KMS-11 (cell line): ENCODE data around the gene SORCS1.

Source experiments
- H2AFZ ChIP-seq: fragments of 200-600 bp; sonication (generic); 2 replicates; pipeline ENCODE4 v1.6.1; 2016; ENCODE audit warnings: antibody characterized with exemption, mixed run types, low read depth
- H3K27ac ChIP-seq: fragments of 200-600 bp; sonication (generic); 2 replicates; pipeline ENCODE4 v1.6.1; 2016; ENCODE audit warnings: mild to moderate bottlenecking, mixed run types
- H3K27me3 ChIP-seq: fragments of 200-600 bp; sonication (generic); 2 replicates; pipeline ENCODE4 v1.6.1; 2017; ENCODE audit warnings: mild to moderate bottlenecking, low read depth, mixed run types, moderate library complexity; ENCODE audit not compliant: insufficient read depth
- H3K36me3 ChIP-seq: fragments of 200-600 bp; sonication (generic); 2 replicates; pipeline ENCODE4 v1.6.1; 2017; ENCODE audit warnings: mild to moderate bottlenecking, mixed run types; ENCODE audit not compliant: insufficient read depth
- H3K4me1 ChIP-seq: fragments of 200-600 bp; sonication (generic); 2 replicates; pipeline ENCODE4 v1.6.1; 2016; ENCODE audit warnings: mild to moderate bottlenecking, low read depth, mixed run types; ENCODE audit not compliant: poor library complexity, severe bottlenecking
- H3K4me2 ChIP-seq: fragments of 200-600 bp; sonication (generic); 2 replicates; pipeline ENCODE4 v1.7.0; 2016; ENCODE audit warnings: mild to moderate bottlenecking, mixed run types
- H3K4me3 ChIP-seq: fragments of 200-600 bp; sonication (generic); IDR thresholded peaks from 2 replicates; pipeline ENCODE4 v1.6.1; 2017; ENCODE audit warnings: low read depth, low read length, mixed read lengths; ENCODE audit not compliant: insufficient read depth
- H3K79me2 ChIP-seq: fragments of 200-600 bp; sonication (generic); 2 replicates; pipeline ENCODE4 v1.6.1; 2016; ENCODE audit warnings: low read depth, mixed run types; ENCODE audit not compliant: insufficient read depth
- H3K9ac ChIP-seq: fragments of 200-600 bp; sonication (generic); 2 replicates; pipeline ENCODE4 v1.6.1; 2016; ENCODE audit warnings: mild to moderate bottlenecking, mixed run types
- H4K20me1 ChIP-seq: fragments of 200-600 bp; sonication (generic); 2 replicates; pipeline ENCODE4 v1.6.1; 2016; ENCODE audit warnings: mild to moderate bottlenecking, mixed run types; ENCODE audit not compliant: insufficient read depth
- TF ChIP-seq, protein P1 (sequence below): fragments of 200-600 bp; sonication (generic); conservative IDR thresholded peaks from 2 replicates; pipeline ENCODE4 v1.6.1; 2017; ENCODE audit warnings: low read depth, mild to moderate bottlenecking, antibody characterized with exemption, low read length, moderate library complexity, mixed read lengths

Gene SORCS1

DNA sequence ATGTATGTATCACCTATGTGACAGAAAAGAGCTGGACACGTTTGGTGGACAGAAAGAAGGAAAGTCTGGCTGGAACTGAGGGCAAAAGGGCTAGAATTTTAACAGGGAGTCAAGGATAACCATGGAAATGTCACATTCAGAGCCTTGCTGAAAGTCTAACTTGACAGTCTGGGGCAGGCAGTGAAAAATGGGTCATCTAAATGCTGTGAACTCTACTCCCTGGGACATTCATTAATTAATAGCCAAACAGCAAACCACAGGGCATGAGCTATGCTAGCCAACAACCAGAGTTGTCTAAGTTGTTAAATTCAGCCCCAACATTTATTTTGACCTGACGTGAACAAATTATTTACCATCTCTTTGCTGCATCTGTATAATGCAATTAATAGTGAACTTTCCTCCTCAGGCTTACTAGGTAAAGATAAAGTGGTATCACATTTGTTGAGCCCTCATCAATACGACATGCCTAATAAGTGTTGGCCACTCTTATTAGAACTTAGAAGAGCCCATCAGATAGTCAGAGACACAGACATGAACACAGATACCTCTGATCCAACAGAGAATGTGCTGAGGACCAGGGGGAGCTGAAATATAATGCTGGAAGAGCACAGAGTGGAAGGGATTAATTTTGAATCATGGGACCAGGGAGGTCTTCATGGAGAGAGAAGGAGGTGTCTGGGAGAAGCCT, 109.9 kb downstream of the SORCS1 start:
- Histone ChIP-seq H3K79me2 (no peaks in the 10 kb centered on the region), H3K4me3 (no peak overlapping the region), H2AFZ (no peak overlapping the region), H3K36me3 (no peaks in the 10 kb centered on the region), H3K4me1 (no peaks in the 10 kb centered on the region), H3K4me2 (no peak overlapping the region), H3K27me3 (no peaks in the 10 kb centered on the region), H3K9ac (no peak overlapping the region), H4K20me1 (no peaks in the 10 kb centered on the region), H3K27ac (no peak overlapping the region)
- TF ChIP-seq, protein P1, sequence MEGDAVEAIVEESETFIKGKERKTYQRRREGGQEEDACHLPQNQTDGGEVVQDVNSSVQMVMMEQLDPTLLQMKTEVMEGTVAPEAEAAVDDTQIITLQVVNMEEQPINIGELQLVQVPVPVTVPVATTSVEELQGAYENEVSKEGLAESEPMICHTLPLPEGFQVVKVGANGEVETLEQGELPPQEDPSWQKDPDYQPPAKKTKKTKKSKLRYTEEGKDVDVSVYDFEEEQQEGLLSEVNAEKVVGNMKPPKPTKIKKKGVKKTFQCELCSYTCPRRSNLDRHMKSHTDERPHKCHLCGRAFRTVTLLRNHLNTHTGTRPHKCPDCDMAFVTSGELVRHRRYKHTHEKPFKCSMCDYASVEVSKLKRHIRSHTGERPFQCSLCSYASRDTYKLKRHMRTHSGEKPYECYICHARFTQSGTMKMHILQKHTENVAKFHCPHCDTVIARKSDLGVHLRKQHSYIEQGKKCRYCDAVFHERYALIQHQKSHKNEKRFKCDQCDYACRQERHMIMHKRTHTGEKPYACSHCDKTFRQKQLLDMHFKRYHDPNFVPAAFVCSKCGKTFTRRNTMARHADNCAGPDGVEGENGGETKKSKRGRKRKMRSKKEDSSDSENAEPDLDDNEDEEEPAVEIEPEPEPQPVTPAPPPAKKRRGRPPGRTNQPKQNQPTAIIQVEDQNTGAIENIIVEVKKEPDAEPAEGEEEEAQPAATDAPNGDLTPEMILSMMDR, result no peak

DNA sequence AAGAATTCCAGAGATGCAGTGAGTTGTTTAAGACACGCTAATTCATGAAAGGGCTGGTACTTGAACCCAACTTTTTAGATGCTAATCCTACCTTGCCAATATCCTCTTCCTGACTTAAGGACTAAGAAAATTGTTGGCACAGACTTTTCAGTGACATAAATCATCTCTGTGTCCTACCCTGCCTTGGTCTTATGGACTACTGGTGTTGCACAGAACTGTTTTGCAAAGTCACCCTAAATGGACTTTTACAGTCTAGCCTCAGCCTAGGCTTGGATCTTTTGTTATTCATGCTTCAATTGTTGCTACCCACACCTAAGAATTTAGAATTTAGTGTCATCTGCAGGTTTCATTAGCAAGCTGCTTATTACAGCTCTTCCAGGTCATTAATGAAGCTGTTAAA, 112.7 kb downstream of the SORCS1 start:
- H3K27me3 ChIP-seq, result no peaks in the 10 kb centered on the region
- no peaks in the 10 kb centered on the region for H3K36me3 ChIP-seq
- H3K79me2 ChIP-seq, result no peaks in the 10 kb centered on the region
- no peaks in the 10 kb centered on the region for H4K20me1 ChIP-seq
- no peak overlapping the region for H3K4me2 ChIP-seq
- TF ChIP-seq, protein P1, result no peak
- no peak overlapping the region for H3K4me3 ChIP-seq
- H3K9ac ChIP-seq, result no peak overlapping the region
- H2AFZ ChIP-seq, result no peak overlapping the region
- no peak overlapping the region for H3K27ac ChIP-seq
- H3K4me1 ChIP-seq, result no peaks in the 10 kb centered on the region

DNA sequence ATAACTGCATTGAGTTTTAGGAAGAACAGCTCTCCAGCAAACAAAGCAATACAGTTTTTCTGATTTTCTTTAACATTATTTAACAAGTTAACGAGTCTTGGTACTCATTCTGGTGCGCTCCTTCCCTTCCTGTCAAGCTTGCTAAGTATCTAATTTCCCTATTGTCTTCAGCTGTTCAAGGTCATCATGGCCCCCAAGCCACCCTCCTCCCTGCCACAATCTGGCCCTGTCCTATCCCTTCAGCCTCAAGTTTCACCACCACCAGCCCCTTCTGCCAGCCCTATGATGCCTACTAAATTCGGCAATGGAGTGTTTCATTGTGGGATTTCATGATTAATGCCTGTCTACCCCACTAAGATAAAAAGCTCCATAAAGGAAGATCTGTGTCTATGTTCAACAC, 121.0 kb downstream of the SORCS1 start:
- Histone ChIP-seq H3K27ac (no peak overlapping the region), H3K4me2 (no peak overlapping the region), H4K20me1 (no peaks in the 10 kb centered on the region), H3K4me1 (no peaks in the 10 kb centered on the region), H2AFZ (no peak overlapping the region), H3K79me2 (no peaks in the 10 kb centered on the region), H3K9ac (no peak overlapping the region), H3K36me3 (no peaks in the 10 kb centered on the region), H3K4me3 (no peak overlapping the region), H3K27me3 (no peaks in the 10 kb centered on the region)
- TF ChIP-seq, protein P1, result no peak

GRCh38 chr10:107037192-107038122, 127.0 kb downstream of the SORCS1 start:
- H3K79me2 ChIP-seq, result no peaks in the 10 kb centered on the region
- no peak overlapping the region for H3K4me2 ChIP-seq
- TF ChIP-seq, protein P1, result no peak

More at GRCh38 chr10:107037192-107038122, 127.0 kb downstream of the SORCS1 start:
- no peak overlapping the region for H3K9ac ChIP-seq
- H3K27ac ChIP-seq, result no peak overlapping the region
- H4K20me1 ChIP-seq, result no peaks in the 10 kb centered on the region
- no peaks in the 10 kb centered on the region for H3K36me3 ChIP-seq
- no peak overlapping the region for H2AFZ ChIP-seq
- H3K27me3 ChIP-seq, result no peaks in the 10 kb centered on the region
- H3K4me3 ChIP-seq, result no peak overlapping the region
- no peaks in the 10 kb centered on the region for H3K4me1 ChIP-seq
